Measurements from ENCODE around the gene CORT. TPM values are rescaled to one million over a fixed set of nuclear protein-coding genes. Genes with fewer than 3 reads are reported as not detected.
"Not testable (repeated sequence)": the region's sequence is repeated elsewhere in the genome, so short reads cannot be mapped to it uniquely, and the experiment has no call there.

CORT gene
- total RNA-seq, 1 experiment from 2014 or later: not detected

DNA sequence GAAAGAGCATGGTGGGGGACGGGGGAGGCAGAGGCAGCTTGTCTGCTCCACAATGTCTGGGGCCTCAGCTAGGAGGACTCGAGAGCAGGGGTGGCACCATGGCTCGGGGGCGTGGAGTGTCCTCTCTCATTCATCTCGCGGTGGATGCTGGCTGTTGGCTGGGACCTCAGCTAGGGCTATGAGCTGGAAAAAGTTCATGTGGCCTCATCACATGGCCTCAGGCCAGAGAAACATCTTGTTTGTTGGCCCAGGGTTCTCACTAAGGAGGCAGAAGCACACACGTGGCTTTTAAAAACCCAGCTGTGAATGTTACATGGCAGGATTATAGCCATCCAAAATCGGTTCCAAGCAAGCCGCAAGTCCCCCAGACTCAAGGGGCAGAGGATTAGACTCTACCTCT, 25.8 kb upstream of the CORT start:
- TF ChIP-seq, protein P1, sequence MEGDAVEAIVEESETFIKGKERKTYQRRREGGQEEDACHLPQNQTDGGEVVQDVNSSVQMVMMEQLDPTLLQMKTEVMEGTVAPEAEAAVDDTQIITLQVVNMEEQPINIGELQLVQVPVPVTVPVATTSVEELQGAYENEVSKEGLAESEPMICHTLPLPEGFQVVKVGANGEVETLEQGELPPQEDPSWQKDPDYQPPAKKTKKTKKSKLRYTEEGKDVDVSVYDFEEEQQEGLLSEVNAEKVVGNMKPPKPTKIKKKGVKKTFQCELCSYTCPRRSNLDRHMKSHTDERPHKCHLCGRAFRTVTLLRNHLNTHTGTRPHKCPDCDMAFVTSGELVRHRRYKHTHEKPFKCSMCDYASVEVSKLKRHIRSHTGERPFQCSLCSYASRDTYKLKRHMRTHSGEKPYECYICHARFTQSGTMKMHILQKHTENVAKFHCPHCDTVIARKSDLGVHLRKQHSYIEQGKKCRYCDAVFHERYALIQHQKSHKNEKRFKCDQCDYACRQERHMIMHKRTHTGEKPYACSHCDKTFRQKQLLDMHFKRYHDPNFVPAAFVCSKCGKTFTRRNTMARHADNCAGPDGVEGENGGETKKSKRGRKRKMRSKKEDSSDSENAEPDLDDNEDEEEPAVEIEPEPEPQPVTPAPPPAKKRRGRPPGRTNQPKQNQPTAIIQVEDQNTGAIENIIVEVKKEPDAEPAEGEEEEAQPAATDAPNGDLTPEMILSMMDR (IDR thresholded peaks at IDR 0.05; ENCODE audit: unreplicated experiment): no peak
- DNase-seq: no peak
- Mint-ChIP-seq H3K4me1 (ENCODE audit: low read depth, unreplicated experiment) (no peaks in the 10 kb centered on the region), H3K36me3 (ENCODE audit: insufficient read depth, unreplicated experiment) (peaks cover 22% of the 10 kb centered on the region), H3K27me3 (ENCODE audit: unreplicated experiment) (no peaks in the 10 kb centered on the region), H3K9me3 (ENCODE audit: low read depth, unreplicated experiment) (no peaks in the 10 kb centered on the region), H3K27ac (ENCODE audit: unreplicated experiment) (no peak overlapping the region), H3K4me3 (ENCODE audit: low read depth, unreplicated experiment) (no peak overlapping the region)
- CTCF ChIA-PET: no interaction called here
- no TSS peak for BruUV-seq (replicated peaks)
- intact Hi-C loops (cut with micrococcal nuclease; ENCODE audit: unreplicated experiment): no loop called here

DNA sequence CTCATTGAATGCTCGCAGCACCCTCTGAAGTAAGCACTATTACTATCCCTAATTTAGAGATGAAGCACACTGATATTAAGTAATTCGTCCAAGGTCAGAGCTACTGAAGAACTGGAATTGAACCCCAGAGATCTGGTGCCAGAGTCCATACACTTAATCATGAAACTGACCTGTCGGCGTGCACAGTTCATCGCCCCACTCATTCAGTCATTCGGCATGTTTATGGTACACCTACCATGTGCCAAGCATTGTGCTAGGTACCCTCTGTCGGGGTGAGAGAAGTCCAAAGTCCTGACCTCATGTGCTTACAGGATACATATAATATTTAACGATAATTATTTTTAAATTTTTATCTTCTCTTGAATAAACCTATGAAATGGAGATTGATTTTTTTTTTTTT, 25.2 kb upstream of the CORT start:
- H3K36me3 Mint-ChIP-seq (ENCODE audit: insufficient read depth, unreplicated experiment): peaks cover 16% of the 10 kb centered on the region
- H3K4me1 Mint-ChIP-seq (ENCODE audit: low read depth, unreplicated experiment): no peaks in the 10 kb centered on the region
- CTCF ChIA-PET: no interaction called here
- H3K27me3 Mint-ChIP-seq (ENCODE audit: unreplicated experiment): no peaks in the 10 kb centered on the region
- intact Hi-C loops (cut with micrococcal nuclease; ENCODE audit: unreplicated experiment): no loop called here
- TF ChIP-seq, protein P1 (IDR thresholded peaks at IDR 0.05; ENCODE audit: unreplicated experiment): no peak
- no peak for DNase-seq
- BruUV-seq (replicated peaks): no TSS peak
- no peak overlapping the region for H3K4me3 Mint-ChIP-seq (ENCODE audit: low read depth, unreplicated experiment)
- no peaks in the 10 kb centered on the region for H3K9me3 Mint-ChIP-seq (ENCODE audit: low read depth, unreplicated experiment)
- no peak overlapping the region for H3K27ac Mint-ChIP-seq (ENCODE audit: unreplicated experiment)

DNA sequence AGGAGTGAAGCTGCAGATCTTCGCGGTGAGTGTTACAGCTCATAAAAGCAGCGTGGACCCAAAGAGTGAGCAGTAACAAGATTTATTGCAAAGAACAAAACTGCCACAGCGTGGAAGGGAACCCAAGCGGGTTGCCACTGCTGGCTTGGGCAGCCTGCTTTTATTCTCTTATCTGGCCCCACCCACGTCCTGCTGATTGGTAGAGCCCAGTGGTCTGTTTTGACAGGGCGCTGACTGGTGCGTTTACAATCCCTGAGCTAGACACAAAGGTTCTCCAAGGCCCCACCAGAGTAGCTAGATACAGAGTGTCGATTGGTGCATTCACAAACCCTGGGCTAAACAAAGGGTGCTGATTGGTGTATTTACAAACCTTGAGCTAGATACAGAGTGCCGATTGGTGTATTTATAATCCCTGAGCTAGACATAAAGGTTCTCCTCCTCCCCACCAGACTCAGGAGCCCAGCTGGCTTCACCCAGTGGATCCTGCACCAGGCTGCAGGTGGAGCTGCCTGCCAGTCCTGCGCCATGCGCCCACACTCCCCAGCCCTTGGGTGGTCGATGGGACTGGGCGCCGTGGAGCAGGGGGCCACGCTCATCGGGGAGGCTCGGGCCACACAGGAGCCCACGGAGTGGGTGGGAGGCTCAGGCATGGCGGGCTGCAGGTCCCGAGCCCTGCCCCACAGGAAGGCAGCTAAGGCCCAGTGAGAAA, 23.9 kb upstream of the CORT start:
- DNase-seq; H3K4me1 Mint-ChIP-seq (ENCODE audit: low read depth, unreplicated experiment); H3K27me3 Mint-ChIP-seq (ENCODE audit: unreplicated experiment); CTCF ChIA-PET; H3K4me3 Mint-ChIP-seq (ENCODE audit: low read depth, unreplicated experiment); intact Hi-C loops (cut with micrococcal nuclease; ENCODE audit: unreplicated experiment); H3K27ac Mint-ChIP-seq (ENCODE audit: unreplicated experiment); BruUV-seq (replicated peaks); H3K9me3 Mint-ChIP-seq (ENCODE audit: low read depth, unreplicated experiment): not testable (repeated sequence)
- H3K36me3 Mint-ChIP-seq (ENCODE audit: insufficient read depth, unreplicated experiment): peaks cover 16% of the 10 kb centered on the region

DNA sequence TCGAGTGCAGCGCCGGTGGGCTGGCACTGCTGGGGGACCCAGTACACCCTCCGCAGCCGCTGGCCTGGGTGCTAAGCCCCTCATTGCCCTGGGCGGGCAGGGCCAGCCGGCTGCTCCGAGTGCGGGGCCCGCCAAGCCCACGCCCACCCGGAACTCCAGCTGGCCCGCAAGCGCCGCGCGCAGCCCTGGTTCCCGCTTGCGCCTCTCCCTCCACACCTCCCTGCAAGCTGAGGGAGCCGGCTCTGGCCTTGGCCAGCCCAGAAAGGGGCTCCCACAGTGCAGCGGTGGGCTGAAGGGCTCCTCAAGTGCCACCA, 23.3 kb upstream of the CORT start:
- H3K4me3 Mint-ChIP-seq (ENCODE audit: low read depth, unreplicated experiment); H3K4me1 Mint-ChIP-seq (ENCODE audit: low read depth, unreplicated experiment); H3K9me3 Mint-ChIP-seq (ENCODE audit: low read depth, unreplicated experiment); intact Hi-C loops (cut with micrococcal nuclease; ENCODE audit: unreplicated experiment); H3K27ac Mint-ChIP-seq (ENCODE audit: unreplicated experiment); H3K27me3 Mint-ChIP-seq (ENCODE audit: unreplicated experiment); BruUV-seq (replicated peaks); CTCF ChIA-PET; DNase-seq: not testable (repeated sequence)
- H3K36me3 Mint-ChIP-seq (ENCODE audit: insufficient read depth, unreplicated experiment): peaks cover 21% of the 10 kb centered on the region

DNA sequence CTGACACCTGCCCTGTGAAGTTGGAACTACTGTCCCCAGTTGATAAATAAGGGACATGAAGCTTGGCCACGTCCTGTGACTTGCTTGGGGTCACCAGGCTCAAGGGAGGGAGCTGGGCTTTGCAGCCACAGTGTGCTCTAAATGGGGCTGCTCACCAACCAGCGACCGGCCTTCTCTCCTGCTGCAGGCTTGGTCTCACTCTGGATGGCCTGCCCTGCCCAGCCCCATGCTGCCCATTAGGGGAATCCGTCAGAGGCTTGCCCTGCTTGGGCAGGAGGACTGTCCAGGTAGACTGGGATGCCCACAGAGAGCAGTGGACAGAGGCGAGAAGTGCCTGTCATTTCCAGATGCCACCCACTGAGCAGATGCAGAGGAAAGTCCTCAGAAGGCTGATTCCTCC, 20.8 kb upstream of the CORT start:
- no peak overlapping the region for H3K27ac Mint-ChIP-seq (ENCODE audit: unreplicated experiment)
- H3K36me3 Mint-ChIP-seq (ENCODE audit: insufficient read depth, unreplicated experiment): peaks cover 17% of the 10 kb centered on the region
- CTCF ChIA-PET: interaction anchor here (0.5 kb wide), 1 partner anchor 61 kb away, joined by 7 read pairs; no protein-coding TSS in a partner anchor
- intact Hi-C loops (cut with micrococcal nuclease; ENCODE audit: unreplicated experiment): loop anchor here (1.0 kb wide), 1 partner anchor 52 kb away; no protein-coding TSS in a partner anchor
- DNase-seq: no peak
- BruUV-seq (replicated peaks): no TSS peak
- TF ChIP-seq, protein P1 (IDR thresholded peaks at IDR 0.05; ENCODE audit: unreplicated experiment): no peak
- no peaks in the 10 kb centered on the region for H3K9me3 Mint-ChIP-seq (ENCODE audit: low read depth, unreplicated experiment)
- no peaks in the 10 kb centered on the region for H3K27me3 Mint-ChIP-seq (ENCODE audit: unreplicated experiment)
- peak overlapping the region; percentile 94 for H3K4me3 Mint-ChIP-seq (ENCODE audit: low read depth, unreplicated experiment)
- no peaks in the 10 kb centered on the region for H3K4me1 Mint-ChIP-seq (ENCODE audit: low read depth, unreplicated experiment)
